Glomerular visceral epithelial cell (primary cell): Measurements from ENCODE around the gene ACKR3.

Experiments used
- DNase-seq: peaks from one replicate; pipeline ENCODE4 v3.0.0-alpha.2; 2016; ENCODE audit errors: extremely low spot score

ACKR3 gene

GRCh38 chr2:236629961-236630872, 60.6 kb downstream of the ACKR3 start:
- DNase-seq: no peak

- no peak for DNase-seq
Observed at GRCh38 chr2:236631281-236631855, 61.7 kb downstream of the ACKR3 start.

GRCh38 chr2:236631856-236632291, 62.2 kb downstream of the ACKR3 start:
- DNase-seq: no peak
